ENCODE data around the gene KRTAP16-1.
"Not testable (repeated sequence)": the region's sequence is repeated elsewhere in the genome, so short reads cannot be mapped to it uniquely, and the experiment has no call there.

Gene KRTAP16-1

DNA sequence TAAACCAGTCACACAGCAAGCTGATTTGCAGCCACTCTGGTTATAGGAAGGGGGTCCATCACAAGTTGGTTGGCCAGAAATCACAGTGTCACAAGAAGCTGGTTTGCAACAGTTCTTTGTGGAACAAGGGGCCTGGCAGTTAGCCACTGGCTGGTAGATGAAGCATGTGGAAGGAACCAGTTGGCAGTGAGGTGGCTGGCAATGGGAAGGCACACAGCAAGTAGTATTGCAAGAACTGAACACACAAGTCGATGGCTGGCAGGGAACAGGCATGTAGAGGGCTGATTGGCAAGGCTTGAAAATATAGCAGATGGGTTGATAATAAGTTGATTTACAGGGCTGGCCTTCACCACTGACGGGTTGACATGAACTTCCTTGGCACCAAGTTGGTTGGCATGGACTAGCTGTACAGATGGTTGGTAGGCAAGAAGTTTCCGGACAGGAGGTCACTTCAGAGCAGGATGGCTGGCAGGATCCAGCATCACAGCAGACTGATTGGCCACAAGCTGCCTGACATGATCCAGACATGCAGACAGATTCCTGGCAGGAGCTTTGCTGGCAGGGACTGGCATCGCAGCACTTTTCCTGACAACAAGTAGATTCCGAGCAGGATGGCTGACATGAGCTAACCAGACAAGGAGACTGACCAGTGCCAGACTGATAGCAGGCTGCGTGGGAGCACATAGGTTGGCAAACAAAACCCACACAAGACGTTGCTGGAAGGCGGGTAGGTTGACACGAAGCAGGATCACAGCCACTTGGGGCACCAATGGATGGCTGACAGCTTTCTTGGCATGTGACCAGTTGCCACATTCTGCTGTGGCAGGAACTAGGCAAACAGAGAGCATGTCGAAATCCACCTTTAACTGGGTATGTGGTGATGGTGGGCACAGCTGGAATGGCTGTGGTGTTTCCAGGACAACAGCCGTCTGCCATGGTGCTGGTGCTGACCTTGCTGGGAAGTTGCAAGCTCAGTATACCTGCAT is 6.9 kb downstream of the KRTAP16-1 start, which contains the start of gene KRTAP29-1:
TSS of gene KRTAP29-1 (minus strand) at position 936 of the 986 bp plus-strand sequence. CDS start at position 936, 0 bp downstream.
- no peak for DNase-seq (ENCODE audit: low spot score)

DNA sequence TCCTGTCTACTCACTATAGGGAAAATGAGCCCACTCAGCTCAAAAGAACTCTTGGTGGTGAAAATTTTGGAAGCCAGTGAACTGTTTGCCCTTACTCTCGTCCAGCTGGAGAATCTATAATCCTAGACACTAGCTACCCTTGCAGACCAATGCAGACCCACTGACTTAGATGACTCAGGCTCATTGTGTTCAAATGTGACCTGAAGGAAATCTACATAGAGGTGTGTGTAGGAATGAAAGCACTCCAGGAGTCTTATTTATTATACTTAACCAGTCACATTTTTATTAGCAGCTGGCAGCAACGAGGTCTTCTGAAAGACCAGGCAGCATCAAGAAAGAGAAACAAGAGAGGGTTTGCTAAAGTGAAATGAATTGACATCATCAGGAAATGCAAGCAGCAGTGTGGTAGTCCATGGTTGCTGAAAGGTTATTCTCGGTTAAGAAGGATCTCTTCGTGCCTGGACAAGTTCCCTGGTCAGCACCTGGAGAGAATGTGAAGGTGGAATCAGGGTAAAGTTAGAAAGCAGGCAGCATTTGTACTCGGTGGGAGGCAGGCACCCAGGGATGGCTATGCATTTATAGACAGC is 7.8 kb downstream of the KRTAP16-1 start:
- DNase-seq (ENCODE audit: low spot score): no peak

DNA sequence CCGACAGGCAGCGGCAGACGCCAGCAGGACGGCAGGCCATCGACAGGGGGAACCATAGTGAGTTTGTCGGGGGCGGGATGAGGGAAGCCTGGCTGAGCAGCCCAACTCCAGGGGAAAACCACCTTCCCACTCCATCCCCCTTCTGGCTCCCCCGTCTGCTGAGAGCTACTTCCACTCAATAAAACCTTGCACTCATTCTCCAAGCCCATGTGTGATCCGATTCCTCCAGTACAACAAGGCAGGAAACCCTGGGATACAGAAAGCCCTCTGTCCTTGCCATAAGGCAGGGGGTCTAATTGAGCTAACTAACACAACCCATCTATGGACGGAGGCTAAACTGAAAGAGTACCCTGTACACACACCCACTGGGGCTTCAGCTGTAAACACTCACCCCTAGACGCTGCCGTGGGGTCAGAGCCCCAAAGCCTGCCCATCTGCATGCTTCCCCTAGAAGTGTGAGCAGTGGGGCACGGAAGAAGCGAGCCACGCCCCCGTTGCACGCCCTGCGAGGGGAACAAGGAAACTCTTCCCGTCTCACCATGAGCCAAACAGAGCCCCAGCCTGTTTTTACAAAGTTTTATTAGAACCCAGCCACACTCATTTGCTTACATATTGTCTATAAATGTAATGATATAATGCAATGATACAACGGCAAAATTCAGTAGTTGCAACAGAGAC is 10.5 kb downstream of the KRTAP16-1 start:
- no peak for DNase-seq (ENCODE audit: low spot score)

DNA sequence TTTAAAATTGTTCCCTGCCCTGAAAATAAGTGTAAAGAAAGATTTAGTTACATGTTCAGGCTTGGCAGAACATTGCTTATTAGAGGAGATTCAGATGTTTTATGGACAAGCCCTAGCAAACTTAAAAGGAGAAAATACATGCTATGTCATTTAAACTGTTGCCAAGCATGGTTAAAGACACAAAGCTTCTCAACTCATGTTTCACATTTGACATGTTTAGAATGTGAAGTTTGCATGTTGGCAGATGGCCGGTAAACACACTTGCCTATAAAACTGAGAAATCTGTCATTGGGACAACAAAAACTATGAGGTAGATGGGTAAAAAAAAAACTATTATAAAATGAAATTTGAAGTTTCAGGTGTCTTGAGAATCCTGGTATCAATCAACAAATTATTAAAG is 12.3 kb downstream of the KRTAP16-1 start:
- no peak for DNase-seq (ENCODE audit: low spot score)

DNA sequence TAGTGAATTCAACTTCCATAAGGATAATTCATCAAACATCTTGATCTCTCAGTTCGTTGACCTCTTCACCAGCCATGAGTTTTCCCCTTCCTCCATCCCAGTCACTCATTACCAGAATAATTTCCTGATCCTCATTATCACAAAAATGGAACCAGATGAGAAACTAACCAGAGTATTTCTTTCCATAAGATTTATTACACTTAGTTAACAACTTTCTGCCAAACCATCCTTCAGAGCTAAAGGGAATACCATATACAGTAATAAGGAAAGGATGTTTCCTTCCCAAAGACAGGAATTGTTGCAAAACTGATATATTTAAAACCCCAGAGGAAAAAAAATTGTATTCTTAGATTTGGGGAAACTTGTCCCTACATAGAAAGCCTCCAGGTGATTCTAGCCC is 15.1 kb downstream of the KRTAP16-1 start:
- DNase-seq (ENCODE audit: low spot score): no peak

DNA sequence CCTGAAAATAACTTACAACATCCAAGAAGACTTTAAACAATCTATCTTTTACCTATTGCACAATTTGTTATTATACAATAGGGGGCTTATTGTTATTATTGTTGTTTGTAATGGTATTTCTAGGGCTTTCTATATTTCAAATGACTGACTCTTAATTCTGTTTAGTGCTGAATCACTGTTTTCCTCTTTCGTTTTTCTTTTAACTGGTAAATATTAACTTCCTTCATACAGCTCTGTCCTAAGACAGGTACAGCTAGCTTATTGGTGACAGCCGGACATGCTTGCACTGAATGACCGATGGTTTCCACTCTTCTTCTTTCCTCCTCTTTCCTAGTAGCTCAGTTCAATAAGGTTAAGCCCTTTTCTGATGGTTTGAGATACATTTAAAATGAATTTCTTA is 22.1 kb downstream of the KRTAP16-1 start:
- DNase-seq (ENCODE audit: low spot score): no peak

DNA sequence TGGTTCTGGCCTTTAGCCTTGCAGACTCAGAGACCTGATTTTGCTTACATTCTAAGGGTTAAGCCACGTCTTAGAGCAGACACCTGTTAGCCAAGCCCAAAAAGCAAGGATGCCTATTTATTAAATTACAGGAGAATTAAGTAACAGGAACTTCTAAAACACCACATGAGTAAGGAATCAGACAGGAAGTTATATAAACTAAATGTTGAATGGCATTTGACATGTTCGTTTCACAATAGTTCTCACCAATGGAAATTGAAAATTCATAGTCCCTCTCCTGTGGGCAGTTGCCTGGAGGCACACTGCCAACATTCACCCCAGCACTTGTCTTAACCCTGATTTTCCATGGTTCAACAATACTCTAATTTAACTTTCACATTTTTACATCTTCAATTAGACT is 24.6 kb downstream of the KRTAP16-1 start:
- no peak for DNase-seq (ENCODE audit: low spot score)

DNA sequence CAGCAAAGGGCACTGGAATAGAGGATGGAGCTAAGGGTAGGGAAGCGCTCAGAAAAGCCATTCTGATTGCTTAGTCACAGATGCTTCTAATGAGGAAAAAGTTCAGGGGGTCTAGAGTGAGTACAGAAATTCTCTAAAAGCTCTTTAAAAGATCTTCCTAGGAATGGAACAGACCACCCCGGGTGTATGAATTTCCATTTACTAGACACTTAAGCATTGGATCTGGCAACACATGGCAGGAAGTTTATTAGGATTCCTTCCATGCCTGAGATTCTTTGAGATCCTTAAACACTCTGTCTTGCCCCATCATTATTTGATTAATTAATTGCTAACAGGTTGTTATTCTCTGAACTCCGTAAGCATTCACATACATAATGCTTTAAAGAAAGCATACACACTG is 25.1 kb downstream of the KRTAP16-1 start:
- no peak for DNase-seq (ENCODE audit: low spot score)

DNA sequence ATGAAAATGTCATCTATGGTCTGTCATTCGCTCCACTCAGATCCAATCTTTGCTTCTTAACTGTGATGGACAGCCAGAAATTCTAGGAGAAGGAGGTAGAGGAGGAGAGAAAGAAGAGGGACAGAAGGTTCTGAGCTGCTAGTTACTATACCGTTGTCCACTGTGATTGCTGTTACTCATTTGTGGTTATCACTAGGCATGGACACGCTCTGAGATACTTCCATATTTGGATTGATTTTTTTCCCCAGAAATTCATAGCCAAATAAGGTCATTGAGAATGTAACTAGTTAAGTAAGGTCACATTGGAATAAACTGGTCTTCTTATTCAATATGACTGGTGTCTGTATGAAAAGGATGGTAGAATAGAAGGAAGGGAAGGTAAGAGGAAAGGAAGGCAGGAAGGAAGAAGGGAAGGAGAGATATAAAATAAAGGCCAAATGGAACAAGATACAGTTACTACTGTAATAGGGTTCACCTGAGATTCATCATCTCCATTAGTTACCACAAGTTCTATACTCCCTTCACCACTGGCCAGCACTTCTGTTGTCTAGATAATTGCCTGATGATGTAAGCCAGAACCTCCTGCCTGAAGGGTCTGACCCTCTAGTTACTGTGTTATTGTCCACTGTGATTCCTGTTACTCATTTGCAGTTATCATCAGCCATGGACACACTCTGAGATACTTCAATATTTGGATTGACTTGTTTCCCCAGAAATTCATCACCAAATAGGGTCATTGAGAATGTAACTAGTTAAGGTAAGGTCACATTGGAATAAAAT is 30.7 kb downstream of the KRTAP16-1 start:
- DNase-seq (ENCODE audit: low spot score): no peak

DNA sequence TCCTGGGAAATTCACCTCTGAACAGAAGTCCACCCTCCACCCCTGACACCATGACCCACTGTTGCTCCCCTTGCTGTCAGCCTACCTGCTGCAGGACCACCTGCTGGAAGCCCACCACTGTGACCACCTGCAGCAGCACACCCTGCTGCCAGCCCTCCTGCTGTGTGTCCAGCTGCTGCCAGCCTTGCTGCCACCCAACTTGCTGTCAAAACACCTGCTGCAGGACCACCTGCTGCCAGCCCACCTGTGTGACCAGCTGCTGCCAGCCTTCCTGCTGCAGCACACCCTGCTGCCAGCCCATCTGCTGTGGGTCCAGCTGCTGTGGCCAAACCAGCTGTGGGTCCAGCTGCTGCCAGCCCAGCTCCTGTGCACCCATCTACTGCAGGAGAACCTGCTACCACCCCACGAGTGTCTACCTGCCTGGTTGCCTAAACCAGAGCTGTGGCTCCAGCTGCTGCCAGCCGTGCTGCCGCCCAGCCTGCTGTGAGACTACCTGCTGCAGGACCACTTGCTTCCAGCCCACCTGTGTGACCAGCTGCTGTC is 33.4 kb downstream of the KRTAP16-1 start, which contains the start of gene KRTAP9-7:
TSS of gene KRTAP9-7 (plus strand) at position 51 of the 543 bp plus-strand sequence. CDS start at position 51, 0 bp downstream.
- DNase-seq (ENCODE audit: low spot score): not testable (repeated sequence)

DNA sequence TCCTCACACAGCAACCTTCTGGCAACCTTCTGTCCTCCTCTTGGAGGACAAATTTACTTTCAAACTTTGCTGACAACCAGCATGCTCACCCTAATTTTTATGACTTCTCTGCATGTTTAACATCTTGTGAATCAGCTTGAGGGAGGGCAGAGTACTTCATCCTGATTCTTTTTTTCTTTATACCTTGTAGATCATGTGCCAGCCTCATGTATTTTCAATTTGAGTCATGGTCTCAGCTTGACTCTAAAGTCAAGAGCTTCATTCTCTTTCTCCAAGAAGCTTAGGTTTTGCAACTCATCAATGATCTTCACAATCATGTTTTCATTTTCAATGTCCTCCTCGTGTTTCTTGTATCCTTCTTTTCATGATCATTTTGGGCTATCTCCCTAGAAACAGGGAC is 37.3 kb downstream of the KRTAP16-1 start:
- DNase-seq (ENCODE audit: low spot score): no peak

DNA sequence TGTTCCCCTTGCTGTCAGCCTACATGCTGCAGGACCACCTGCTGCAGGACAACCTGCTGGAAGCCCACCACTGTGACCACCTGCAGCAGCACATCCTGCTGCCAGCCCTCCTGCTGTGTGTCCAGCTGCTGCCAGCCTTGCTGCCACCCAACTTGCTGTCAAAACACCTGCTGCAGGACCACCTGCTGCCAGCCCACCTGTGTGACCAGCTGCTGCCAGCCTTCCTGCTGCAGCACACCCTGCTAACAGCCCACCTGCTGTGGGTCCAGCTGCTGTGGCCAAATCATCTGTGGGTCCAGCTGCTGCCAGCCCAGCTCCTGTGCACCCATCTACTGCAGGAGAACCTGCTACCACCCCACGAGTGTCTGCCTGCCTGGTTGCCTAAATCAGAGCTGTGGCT is 37.8 kb downstream of the KRTAP16-1 start:
- not testable (repeated sequence) for DNase-seq (ENCODE audit: low spot score)

DNA sequence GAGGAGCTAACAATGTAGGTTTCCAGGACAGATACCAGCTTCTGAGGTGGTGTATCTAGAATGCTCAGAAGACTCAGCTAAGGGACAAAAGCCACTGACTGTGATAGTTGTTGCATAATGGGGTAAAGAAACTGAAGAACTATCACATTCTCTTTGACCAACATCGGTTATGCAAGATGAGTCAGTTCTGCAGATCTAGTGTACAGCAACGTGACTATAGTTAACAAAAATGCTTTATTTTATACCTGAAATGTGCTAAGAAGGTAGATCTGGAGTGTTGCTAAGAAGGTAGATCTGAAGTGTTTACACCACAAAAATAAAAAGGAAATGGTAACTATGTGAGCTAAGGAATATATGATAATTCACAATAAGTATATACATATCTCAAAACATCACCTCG is 41.4 kb downstream of the KRTAP16-1 start:
- no peak for DNase-seq (ENCODE audit: low spot score)

DNA sequence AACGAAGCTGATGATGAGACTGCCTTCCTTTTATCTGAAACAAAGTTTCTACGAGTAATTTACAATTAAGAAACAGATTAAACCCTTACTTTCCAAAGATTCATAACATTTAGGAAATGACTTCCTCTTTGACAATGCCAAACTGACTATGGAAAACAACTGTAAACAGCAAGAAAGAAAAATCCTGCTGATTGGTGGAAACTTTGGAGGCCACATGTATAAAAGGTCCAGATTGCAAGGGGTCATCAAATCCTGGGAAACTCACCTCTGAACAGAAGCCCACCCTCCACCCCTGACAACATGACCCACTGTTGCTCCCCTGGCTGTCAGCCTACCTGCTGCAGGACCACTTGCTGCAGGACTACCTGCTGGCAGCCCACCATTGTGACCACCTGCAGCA is 44.0 kb downstream of the KRTAP16-1 start, which contains the start of gene KRTAP9-6:
TSS of gene KRTAP9-6 (plus strand) at position 301 of the 400 bp plus-strand sequence. CDS start at position 301, 0 bp downstream.
- no peak for DNase-seq (ENCODE audit: low spot score)

DNA sequence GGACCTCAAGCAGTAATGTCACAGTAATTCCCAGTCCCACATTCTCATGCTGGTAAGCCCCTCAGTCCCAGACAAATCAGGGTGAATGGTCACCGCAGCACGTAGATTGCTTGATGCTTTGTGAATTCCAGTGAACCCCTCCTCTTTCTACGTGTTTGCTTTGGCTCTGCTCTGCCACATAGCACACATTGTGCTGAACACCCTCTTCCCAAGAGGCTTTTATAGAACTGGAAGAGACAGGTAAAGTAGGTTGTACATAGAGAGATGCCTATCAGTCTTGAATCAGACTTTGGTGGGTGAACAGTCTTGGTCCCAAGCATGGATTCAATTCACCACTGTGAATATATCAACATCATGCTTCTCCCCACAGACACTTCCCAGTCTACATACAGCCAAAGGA is 44.5 kb downstream of the KRTAP16-1 start:
- DNase-seq (ENCODE audit: low spot score): no peak

DNA sequence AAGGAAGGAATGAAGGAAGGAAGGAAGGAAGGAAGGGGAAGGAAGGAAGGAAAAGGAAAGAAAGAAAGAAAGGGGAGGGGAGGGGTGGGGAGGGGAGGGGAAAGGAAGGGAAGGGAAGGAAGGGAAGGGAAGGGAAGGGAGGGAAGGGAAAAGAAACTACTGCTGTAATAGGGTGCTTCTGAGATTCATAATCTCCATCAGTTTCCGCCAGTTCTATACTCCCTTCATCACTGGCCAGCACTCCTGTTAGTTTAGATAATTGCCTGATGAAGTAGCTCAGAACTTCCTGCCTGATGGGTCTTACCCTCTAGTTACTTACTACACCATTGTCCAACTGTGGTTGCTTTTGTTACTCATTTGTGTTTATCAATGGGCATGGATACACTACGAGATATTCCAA is 45.9 kb downstream of the KRTAP16-1 start:
- DNase-seq (ENCODE audit: low spot score): no peak

DNA sequence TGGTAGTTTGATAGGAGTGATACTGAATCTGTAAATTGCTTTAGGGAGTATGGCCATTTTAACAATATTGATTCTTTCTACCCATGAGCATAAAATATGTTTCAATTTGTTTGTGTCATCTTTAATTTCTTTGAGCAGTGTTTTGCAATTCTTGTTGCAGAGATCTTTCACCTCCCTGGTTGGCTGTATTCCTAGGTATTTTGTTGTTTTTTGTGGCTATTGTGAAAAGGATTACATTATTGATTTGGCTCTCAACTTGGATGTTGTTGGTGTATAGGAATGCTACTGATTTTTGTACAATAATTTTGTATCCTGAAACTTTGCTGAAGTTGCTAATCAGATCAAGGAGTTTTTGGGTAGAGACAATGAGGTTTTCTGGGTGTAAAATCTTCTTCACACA is 50.7 kb downstream of the KRTAP16-1 start:
- DNase-seq (ENCODE audit: low spot score): no peak
